Omental fat pad (tissue), 4 donors: ENCODE results near the gene NUDCD3. TPM values are rescaled to one million over a fixed set of nuclear protein-coding genes. Genes with fewer than 3 reads are reported as not detected.
"Not testable (repeated sequence)": the region's sequence is repeated elsewhere in the genome, so short reads cannot be mapped to it uniquely, and the experiment has no call there.

Experiments
- ATAC-seq: fragments of 150-250 bp; one replicate; pipeline ENCODE4 v1.9.1; 2016; ENCODE audit warnings: mild to moderate bottlenecking, moderate library complexity; ENCODE audit not compliant: low FRiP score
- DNase-seq: peaks from one replicate; pipeline ENCODE4 v3.0.0-alpha.2; 2019; ENCODE audit warnings: low spot score
- CTCF ChIP-seq, 3 donors: fragments of 450-650 bp; IDR thresholded peaks; one replicate each; pipeline ENCODE4 v1.5.1; 2016 to 2017; ENCODE audit warnings: antibody characterized with exemption in 3 of 3, mild to moderate bottlenecking in 3 of 3, moderate library complexity in 2 of 3
- total RNA-seq, 4 donors: library from RNA; depleted of rRNA; stranded (reverse); fragments of >200 nt; gene quantifications; one replicate each; pipeline ENCODE4 v1.1.0, GENCODE V29; 2016

The NUDCD3 gene
- total RNA-seq, 4 donors from 2014 or later: 49.3 to 57.2 (median 56.3) TPM

DNA sequence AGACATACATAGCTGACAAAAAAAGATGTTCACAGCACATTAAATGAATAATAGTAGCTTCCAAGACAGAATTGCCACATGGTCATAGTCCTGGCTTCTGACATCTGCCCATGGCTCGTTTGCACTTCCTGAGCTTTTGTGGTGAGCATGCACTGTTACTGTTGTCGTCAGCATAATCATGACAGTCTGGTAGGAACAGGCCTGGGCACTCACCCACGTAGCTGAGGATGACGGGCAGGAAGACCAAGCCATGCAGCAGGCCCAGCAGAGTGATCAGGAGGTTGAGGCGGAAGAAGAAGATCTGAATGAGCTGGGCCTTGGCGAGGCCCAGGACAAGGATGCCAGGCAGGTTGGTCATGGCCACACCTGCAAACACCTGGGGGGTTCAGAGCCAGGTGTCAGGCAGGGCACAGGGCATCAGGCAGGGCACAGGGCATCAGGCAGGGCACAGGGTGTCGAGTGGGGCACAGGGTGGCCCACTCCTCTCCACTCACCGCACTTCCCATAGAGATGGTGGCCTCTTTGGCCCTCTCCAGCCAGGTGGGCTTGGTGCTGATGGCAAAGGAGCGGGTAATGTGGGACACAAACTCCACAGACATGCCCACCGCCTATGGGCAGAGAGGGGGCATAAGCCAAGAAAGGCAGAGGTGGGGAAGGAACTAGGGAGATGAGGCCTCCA is 25.3 kb upstream of the NUDCD3 start:
- no peak for TF ChIP-seq CTCF (IDR thresholded peaks at IDR 0.05)
- DNase-seq (no peak), ATAC-seq (no peak)

- ATAC-seq (no peak), DNase-seq (no peak)
- TF ChIP-seq CTCF (IDR thresholded peaks at IDR 0.05): no peak
Measured at GRCh38 chr7:44512736-44513135, 22.3 kb upstream of the NUDCD3 start.

DNA sequence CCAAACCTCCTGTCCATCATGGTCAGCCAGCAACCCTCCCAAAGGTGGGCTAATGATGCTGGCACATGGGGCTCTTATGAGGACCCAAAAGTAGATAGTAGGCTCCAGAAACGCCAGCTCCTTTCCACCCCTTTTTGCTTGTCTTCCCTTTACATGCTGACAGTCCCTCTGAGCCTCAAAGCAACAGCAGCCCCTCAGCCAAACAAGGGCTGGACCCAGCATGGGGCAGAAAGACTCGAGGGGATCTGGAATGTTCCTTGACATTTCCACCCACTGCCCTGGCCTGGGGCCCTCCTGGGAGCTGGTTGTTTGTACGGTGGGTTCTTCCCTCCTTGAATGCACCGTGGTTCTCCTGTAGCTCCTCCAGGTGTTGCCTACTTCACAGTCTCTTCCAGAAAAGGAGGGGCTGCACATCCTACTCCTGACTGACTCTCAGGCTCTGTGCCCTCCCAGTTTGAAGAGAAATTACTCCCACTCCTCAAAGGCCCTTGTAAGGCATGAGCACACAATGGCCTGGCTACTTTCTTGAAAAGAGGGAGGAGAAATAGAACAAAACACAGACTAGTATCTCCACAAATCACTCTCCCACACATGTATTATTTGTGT is 21.5 kb upstream of the NUDCD3 start:
- DNase-seq: no peak
- TF ChIP-seq CTCF (IDR thresholded peaks at IDR 0.05): no peak
- ATAC-seq: no peak

DNA sequence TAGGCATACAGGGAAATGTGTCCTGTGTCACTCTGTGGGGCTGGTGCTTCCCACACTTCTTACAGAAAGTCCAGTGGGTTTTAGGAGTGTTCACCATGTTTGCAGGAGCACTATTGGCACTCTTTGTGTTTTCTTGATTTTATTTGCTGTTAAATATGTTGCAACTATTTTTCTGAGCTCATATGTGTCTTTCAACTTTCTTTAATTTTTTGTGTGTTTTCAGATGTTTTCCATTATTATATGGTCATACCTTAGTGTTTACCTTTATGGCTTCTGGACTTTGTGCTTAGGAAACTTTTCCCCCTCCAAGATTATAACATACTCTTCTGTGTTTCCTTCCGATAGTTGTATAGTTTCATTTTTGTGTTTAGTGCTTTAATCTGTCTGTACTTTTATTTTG is 20.8 kb upstream of the NUDCD3 start:
- no peak for DNase-seq
- no peak for ATAC-seq
- TF ChIP-seq CTCF (IDR thresholded peaks at IDR 0.05): no peak

- TF ChIP-seq CTCF (IDR thresholded peaks at IDR 0.05): no peak
- ATAC-seq: no peak
- no peak for DNase-seq
Measured at GRCh38 chr7:44508328-44509030, 18.0 kb upstream of the NUDCD3 start.

GRCh38 chr7:44506592-44507288 is 16.3 kb upstream of the NUDCD3 start:
- DNase-seq, ATAC-seq: not testable (repeated sequence)

DNA sequence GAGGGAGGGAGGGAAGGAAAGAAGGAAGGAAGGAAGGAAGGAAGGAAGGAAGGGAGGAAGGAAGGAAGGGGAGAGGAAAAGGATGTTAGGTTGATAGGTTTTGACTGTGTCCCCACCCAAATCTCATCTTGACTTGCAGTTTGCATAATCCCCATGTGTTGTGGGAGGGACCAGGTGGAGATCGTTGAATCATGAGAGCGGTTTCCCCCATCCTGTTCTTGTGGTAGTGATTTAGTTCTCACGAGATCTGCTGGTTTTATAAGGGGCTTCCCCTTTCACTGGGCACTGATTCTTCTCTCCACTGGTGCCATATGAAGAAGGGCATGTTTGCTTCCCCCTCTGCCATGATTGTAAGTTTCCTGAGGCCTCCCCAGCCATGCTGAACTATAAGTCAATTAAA is 15.1 kb upstream of the NUDCD3 start:
- no peak for DNase-seq
- no peak for TF ChIP-seq CTCF (IDR thresholded peaks at IDR 0.05)
- ATAC-seq: no peak
